ENCODE measurements around the gene EVI5.

EVI5 gene

DNA sequence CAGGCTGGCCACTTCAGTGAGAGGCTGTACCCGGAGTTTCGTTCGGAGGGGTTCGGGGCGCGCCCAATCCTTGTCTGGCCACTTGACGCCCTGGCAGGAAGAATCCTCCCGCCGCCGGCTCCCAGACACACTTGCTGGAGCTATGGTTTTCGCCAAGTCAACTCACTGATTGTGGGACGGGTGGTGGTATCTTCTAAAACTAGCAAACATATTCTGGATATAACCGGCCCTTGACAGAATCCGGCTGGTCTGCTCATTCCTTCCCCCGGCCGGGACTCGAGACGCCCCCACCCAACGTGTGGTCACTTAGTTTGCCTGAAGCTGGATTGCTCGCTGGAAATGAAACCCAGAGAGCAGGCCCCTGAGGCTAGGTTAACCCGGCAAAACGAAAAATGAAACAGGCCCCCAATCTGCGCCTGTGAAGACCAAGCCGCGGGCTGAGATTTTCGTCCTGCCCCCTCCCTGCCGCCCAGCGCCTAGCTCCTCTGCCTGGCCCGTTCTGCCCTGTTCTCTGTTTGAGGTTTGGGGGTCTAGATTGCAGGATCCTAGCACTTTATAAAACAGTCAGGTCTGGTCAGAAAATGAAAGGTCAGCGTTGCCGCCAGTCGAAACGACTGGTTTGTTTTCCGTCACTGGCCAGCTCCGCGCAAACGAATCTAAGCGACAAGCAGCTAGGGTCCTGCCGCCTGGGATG is 302.8 kb downstream of the EVI5 start:
- DNase-seq (ENCODE audit: insufficient read length, low spot score) (no peak), FAIRE-seq (no peak)
- no peak for TF ChIP-seq CTCF (IDR thresholded peaks at IDR 0.05; ENCODE audit: insufficient read depth, missing control alignments)

DNA sequence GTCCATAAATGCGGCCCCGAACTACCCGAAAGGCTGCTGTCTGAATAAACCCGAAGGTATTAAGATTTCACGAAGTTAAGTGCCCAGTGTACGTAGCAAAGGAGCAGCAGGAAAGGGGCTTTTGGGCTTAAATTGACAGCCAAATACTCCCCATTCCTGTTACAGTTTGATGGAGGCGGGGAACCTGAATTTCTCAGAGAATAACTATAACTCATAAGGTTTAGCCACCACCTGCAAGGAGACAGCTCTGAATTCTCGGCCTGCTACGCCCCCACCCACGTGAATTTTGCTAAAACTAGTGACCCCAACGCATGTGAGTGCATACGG is 303.3 kb downstream of the EVI5 start:
- DNase-seq (ENCODE audit: insufficient read length, low spot score) (no peak), FAIRE-seq (no peak)
- no peak for TF ChIP-seq CTCF (IDR thresholded peaks at IDR 0.05; ENCODE audit: insufficient read depth, missing control alignments)

DNA sequence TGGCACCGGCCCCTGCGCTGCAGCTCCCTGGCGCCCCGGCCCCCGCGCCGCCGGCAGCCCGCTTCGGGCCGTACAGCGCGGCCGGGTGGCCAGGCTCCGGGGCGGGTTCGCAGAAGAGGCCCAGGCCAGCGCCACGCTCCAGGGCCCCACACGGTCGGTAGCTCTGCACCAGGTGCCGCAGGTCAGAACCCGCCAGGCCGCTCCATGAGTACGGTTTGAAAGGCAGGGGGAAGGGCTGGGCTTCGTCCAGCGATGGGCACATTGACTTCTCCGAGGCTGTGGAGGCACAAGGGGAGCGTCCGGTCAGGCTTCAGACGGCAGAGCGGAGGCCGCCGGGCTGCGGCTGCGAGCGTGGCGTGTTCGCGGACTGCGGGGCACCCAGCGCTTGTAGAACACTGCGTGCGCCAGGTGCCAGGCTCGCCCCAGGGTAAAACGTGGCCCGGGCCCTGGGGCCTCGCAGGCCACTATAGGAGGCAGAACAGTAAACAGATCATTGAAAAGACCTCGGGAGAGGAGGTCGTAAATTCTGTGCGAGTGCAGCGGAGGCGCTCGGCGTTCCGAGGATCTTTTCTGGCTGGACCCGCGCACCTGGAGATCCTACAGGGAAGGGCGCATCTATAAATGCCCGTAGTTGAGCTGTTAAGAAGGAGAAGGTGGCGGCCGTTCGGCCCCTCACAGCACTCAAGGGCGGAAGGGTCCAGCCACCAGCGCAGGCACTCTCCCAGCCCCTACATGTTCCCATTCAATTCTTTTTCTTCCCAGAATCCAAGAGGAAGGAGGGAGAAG is 303.9 kb downstream of the EVI5 start:
- FAIRE-seq: no peak
- no peak for TF ChIP-seq CTCF (IDR thresholded peaks at IDR 0.05; ENCODE audit: insufficient read depth, missing control alignments)

GRCh38 chr1:92480200-92480812 is 304.6 kb downstream of the EVI5 start:
- FAIRE-seq: no peak
- TF ChIP-seq CTCF (IDR thresholded peaks at IDR 0.05; ENCODE audit: insufficient read depth, missing control alignments): no peak
- no peak for DNase-seq (ENCODE audit: insufficient read length, low spot score)

More for the DNA sequence above, 303.9 kb downstream of the EVI5 start:
- no peak for DNase-seq (ENCODE audit: insufficient read length, low spot score)

DNA sequence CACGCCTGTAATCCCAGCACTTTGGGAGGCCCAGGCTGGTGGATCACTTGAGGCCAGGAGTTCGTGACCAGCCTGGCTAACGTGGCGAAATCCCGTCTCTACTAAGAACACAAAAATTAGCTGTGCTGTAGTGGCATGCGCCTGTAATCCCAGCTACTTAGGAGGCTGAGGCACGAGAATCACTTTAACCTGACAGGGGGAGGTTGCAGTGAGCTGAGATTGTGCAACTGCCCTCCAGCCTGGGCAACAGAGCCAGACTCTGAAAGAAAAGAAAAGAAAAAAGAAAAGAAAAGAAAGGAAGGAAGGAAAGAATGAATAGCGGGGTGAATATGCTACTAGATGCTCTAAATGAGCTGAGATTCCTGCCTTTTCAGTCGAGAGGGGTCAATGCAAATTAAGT is 305.3 kb downstream of the EVI5 start:
- FAIRE-seq: no peak
- no peak for TF ChIP-seq CTCF (IDR thresholded peaks at IDR 0.05; ENCODE audit: insufficient read depth, missing control alignments)
- DNase-seq (ENCODE audit: insufficient read length, low spot score): no peak

- DNase-seq (ENCODE audit: insufficient read length, low spot score): no peak
- no peak for TF ChIP-seq CTCF (IDR thresholded peaks at IDR 0.05; ENCODE audit: insufficient read depth, missing control alignments)
Observed at GRCh38 chr1:92478393-92478792, 306.5 kb downstream of the EVI5 start.

More at GRCh38 chr1:92478393-92478792, 306.5 kb downstream of the EVI5 start:
- FAIRE-seq: no peak

All from D721Med (cell line).